ENCODE results near the gene PCDHGA10.
"Not testable (repeated sequence)": the region's sequence is repeated elsewhere in the genome, so short reads cannot be mapped to it uniquely, and the experiment has no call there.

PCDHGA10 gene

GRCh38 chr5:141422742-141423291 is 10.0 kb downstream of the PCDHGA10 start:
- DNase-seq, result no peak

GRCh38 chr5:141427783-141428426 is 15.1 kb downstream of the PCDHGA10 start:
- no peak for DNase-seq

DNA sequence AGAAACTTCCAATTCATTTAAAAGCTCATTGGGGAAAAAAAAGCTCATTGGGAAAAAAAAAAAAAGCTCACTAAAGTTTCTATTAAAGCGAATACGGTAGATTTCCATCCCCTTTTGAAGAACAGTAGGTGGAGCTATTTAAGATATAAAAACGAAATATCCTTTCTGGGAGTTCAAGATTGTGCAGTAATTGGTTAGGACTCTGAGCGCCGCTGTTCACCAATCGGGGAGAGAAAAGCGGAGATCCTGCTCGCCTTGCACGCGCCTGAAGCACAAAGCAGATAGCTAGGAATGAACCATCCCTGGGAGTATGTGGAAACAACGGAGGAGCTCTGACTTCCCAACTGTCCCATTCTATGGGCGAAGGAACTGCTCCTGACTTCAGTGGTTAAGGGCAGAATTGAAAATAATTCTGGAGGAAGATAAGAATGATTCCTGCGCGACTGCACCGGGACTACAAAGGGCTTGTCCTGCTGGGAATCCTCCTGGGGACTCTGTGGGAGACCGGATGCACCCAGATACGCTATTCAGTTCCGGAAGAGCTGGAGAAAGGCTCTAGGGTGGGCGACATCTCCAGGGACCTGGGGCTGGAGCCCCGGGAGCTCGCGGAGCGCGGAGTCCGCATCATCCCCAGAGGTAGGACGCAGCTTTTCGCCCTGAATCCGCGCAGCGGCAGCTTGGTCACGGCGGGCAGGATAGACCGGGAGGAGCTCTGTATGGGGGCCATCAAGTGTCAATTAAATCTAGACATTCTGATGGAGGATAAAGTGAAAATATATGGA is 17.7 kb downstream of the PCDHGA10 start, which contains the start of gene PCDHGA12:
Gene PCDHGA12 (plus strand): TSS at position 176 of the 782 bp plus-strand sequence. CDS start 253 bp downstream, at position 429.
- no peak for DNase-seq

GRCh38 chr5:141431286-141431685 is 18.5 kb downstream of the PCDHGA10 start:
- no peak for DNase-seq

- not testable (repeated sequence) for DNase-seq
Observed at GRCh38 chr5:141432308-141432707, 19.5 kb downstream of the PCDHGA10 start.

- not testable (repeated sequence) for DNase-seq
Observed at GRCh38 chr5:141432726-141433125, 19.9 kb downstream of the PCDHGA10 start.

DNA sequence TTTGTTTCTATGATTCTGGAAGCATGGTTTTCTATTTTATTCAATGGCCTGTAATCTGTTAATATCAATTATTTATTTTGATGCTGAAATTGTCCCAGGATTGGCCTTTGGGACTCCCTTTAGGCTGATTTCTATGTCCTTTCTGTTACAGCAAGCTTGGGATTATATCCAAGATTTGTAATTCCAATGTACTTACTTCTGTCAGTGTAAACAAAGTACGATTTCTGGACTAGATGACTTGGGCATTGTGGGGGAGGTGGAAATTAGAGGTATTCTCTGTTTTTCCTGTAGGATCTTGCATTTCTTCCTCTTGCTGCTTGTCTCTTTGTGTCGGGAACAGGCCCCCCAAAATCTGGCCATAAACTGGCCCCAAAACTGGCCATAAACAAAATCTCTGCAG is 21.2 kb downstream of the PCDHGA10 start:
- no peak for DNase-seq

GRCh38 chr5:141437221-141437620 is 24.4 kb downstream of the PCDHGA10 start:
- no peak for DNase-seq

DNA sequence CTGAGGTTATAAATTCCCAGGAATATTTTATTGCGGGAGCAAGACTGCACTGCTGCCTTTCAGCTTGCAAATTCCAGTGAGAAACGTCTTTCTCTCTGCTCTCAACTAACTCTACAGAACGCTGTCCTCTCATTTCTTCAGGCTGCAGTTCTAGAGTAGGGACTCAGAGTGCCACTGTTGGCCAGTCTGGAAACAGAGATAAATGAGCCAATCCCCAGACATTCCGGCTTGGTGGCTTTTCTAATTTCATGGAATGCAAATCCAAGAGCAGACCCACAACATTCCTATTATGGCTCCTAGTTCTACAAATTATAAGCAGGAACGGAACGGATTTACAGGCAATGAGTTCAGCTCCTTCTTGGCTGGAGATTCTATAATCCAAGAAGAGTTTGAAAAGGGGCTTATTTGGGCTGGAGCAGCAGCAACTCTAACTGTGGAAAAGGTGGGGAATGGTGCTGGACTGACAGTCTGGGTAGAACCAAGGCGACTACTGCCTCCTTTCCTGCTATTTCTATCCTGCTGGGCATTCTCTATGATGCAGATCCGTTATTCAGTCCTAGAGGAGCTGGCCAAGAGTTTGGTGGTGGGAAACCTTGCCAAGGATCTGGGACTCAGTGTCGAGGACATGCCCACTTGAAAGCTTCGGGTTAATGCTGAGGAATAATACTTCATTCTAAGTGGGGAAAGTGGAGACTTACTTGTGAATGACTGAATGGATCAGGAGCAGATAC is 26.8 kb downstream of the PCDHGA10 start:
- DNase-seq, result no peak

GRCh38 chr5:141440341-141440740 is 27.6 kb downstream of the PCDHGA10 start:
- DNase-seq, result no peak

DNA sequence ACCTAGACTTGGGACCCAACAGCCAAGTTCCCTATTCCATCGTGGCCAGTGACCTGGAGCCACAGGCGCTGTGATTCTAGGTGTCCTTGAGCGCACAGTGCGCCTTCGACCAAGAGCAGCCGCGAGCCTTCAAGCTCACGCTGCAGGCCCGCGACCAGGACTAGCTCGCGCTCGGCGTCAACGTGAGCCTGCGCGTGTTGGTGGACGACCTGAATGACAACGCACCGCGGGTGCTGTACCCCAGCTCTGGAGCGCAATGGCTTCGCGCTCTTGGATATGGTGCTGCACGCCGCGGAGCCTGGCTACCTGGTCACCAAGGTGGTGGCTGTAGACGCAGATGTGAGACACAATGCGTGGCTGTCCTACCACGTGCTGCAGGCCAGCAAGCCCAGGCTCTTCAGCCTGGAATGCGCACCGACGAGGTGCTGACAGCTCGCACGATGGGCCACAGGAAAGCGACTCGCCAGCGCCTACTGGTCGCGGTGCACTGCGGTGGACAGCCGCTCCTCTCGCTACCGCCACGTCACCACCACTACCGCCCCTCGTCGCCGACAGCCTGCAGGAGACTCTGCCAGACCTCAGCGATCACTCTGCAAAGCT is 28.9 kb downstream of the PCDHGA10 start:
- no peak for DNase-seq

DNA sequence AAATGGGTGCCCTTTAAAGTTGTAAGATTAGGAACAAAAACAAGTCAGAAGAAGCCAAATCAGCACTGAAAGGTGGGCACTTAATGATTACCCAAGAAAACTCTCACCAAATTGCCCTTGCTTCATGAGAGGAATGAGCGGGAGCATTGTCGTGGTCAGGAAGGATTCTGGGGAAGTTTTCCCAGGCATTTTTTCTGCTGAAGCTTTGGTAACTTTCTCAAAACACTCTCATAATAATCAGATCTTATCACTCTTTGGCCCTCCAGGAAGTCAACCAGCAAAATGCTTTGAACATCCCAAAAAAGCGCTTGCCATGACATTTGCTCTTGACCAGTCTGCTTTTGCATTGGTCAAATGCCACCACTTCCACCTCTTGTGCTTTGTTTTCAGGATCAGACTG is 52.6 kb downstream of the PCDHGA10 start:
- DNase-seq, result no peak

Measured in stimulated activated naive CD4-positive, alpha-beta T cell treated with Interleukin-2 at 50 U/mL for 16 hours (primary cell).